Calu3 (cell line): ENCODE results near the gene SPATS2L. TPM values are rescaled to one million over a fixed set of nuclear protein-coding genes. Genes with fewer than 3 reads are reported as not detected.

Experiments used
- BruUV-seq: library from RNA; stranded (reverse); fragments of 400-500 nt; replicated peaks from 2 replicates; lab custom pipeline; 2021; lab: Mats Ljungman, UMichigan
- CTCF ChIA-PET: fragments of 300-600 bp; sonication (Branson Sonifier 250); formaldehyde crosslinking; loops from one replicate; lab custom pipeline; 2022; ENCODE audit warnings: antibody characterized with exemption; lab: Charles Lee
- DNase-seq: peaks from one replicate; pipeline ENCODE4 v3.0.0; 2022
- H3K27ac Mint-ChIP-seq: one replicate; pipeline ENCODE4 v1.8.0; 2022; ENCODE audit warnings: mixed read lengths; ENCODE audit not compliant: unreplicated experiment
- H3K27me3 Mint-ChIP-seq: one replicate; pipeline ENCODE4 v1.8.0; 2022; ENCODE audit warnings: mixed read lengths; ENCODE audit not compliant: unreplicated experiment
- H3K36me3 Mint-ChIP-seq: one replicate; pipeline ENCODE4 v1.8.0; 2022; ENCODE audit warnings: mild to moderate bottlenecking, moderate library complexity, mixed read lengths; ENCODE audit not compliant: insufficient read depth, unreplicated experiment
- H3K4me1 Mint-ChIP-seq: one replicate; pipeline ENCODE4 v1.8.0; 2022; ENCODE audit warnings: mild to moderate bottlenecking, low read depth, mixed read lengths; ENCODE audit not compliant: unreplicated experiment
- H3K4me3 Mint-ChIP-seq: one replicate; pipeline ENCODE4 v1.8.0; 2022; ENCODE audit warnings: mild to moderate bottlenecking, low read depth, moderate library complexity, mixed read lengths; ENCODE audit not compliant: unreplicated experiment
- H3K9me3 Mint-ChIP-seq: one replicate; pipeline ENCODE4 v1.8.0; 2022; ENCODE audit warnings: low read depth, mixed read lengths; ENCODE audit not compliant: unreplicated experiment
- CTCF ChIP-seq: fragments of 200-600 bp; IDR thresholded peaks from one replicate; pipeline ENCODE4 v1.8.0; 2022; ENCODE audit warnings: antibody characterized with exemption; ENCODE audit not compliant: unreplicated experiment
- intact Hi-C: fragments of 100-400 bp; cut with micrococcal nuclease; formaldehyde crosslinking; loops from one replicate; pipeline ENCODE4 v1.10.0; 2022; ENCODE audit not compliant: unreplicated experiment
- total RNA-seq: library from RNA; stranded (reverse); gene quantifications from 2 replicates; pipeline ENCODE4 v1.2.3, GENCODE V29; 2022

SPATS2L gene
- total RNA-seq, 1 experiment from 2014 or later, result 378 TPM

GRCh38 chr2:200305797-200306195 is 697 bp upstream of the SPATS2L start:
- Mint-ChIP-seq H3K4me3 (peak overlapping the region; percentile 83), H3K27me3 (no peaks in the 10 kb centered on the region), H3K27ac (peak overlapping the region; percentile 97), H3K4me1 (peaks cover 56% of the 10 kb centered on the region), H3K9me3 (no peaks in the 10 kb centered on the region), H3K36me3 (peaks cover 58% of the 10 kb centered on the region)
- CTCF ChIA-PET, result interaction anchor here (0.6 to 0.8 kb wide), 5 partner anchors 90 to 362 kb away, joined by 3 to 5 read pairs (median 3); no protein-coding TSS in a partner anchor
- intact Hi-C loops, result loop anchor here (5.0 kb wide), 1 partner anchor 177 kb away; no protein-coding TSS in a partner anchor
- DNase-seq, result peak; percentile 41
- BruUV-seq, result TSS peak; percentile 57
- no peak for TF ChIP-seq CTCF

GRCh38 chr2:200306931-200307723 is 634 bp downstream of the SPATS2L start:
- Mint-ChIP-seq H3K4me3 (peak overlapping the region; percentile 63), H3K36me3 (peaks cover 59% of the 10 kb centered on the region), H3K9me3 (no peaks in the 10 kb centered on the region), H3K27me3 (no peaks in the 10 kb centered on the region), H3K4me1 (peaks cover 56% of the 10 kb centered on the region), H3K27ac (peak overlapping the region; percentile 62)
- CTCF ChIA-PET, result interaction anchor here (0.7 kb wide), 1 partner anchor 25 kb away, joined by 3 read pairs; no protein-coding TSS in a partner anchor
- no peak for TF ChIP-seq CTCF
- no TSS peak for BruUV-seq
- intact Hi-C loops, result loop anchor here (5.0 kb wide), 1 partner anchor 175 kb away; no protein-coding TSS in a partner anchor
- peak; percentile 38 for DNase-seq

GRCh38 chr2:200307724-200308545 is 1.4 kb downstream of the SPATS2L start:
- CTCF ChIA-PET, result interaction anchor here (0.7 to 1.8 kb wide), 3 partner anchors 26 to 330 kb away, joined by 3 to 7 read pairs (median 3); no protein-coding TSS in a partner anchor
- peaks cover 48% of the 10 kb centered on the region for H3K4me1 Mint-ChIP-seq
- no peaks in the 10 kb centered on the region for H3K9me3 Mint-ChIP-seq
- TF ChIP-seq CTCF, result no peak
- no peaks in the 10 kb centered on the region for H3K27me3 Mint-ChIP-seq
- intact Hi-C loops, result loop anchor here (2.0 to 5.0 kb wide), 5 partner anchors 15 to 327 kb away; no protein-coding TSS in a partner anchor
- DNase-seq, result no peak
- peak overlapping the region; percentile 63 for H3K4me3 Mint-ChIP-seq
- BruUV-seq, result TSS peak; percentile 34
- peak overlapping the region; percentile 62 for H3K27ac Mint-ChIP-seq
- peaks cover 52% of the 10 kb centered on the region for H3K36me3 Mint-ChIP-seq

GRCh38 chr2:200308546-200309295 is 2.2 kb downstream of the SPATS2L start:
- CTCF ChIA-PET, result interaction anchor here (0.6 to 1.8 kb wide), 6 partner anchors 46 to 331 kb away, joined by 3 to 7 read pairs (median 3); no protein-coding TSS in a partner anchor
- intact Hi-C loops, result loop anchor here (2.0 to 5.0 kb wide), 5 partner anchors 14 to 328 kb away; no protein-coding TSS in a partner anchor
- H3K27ac Mint-ChIP-seq, result peak overlapping the region; percentile 62
- TF ChIP-seq CTCF, result no peak
- no peaks in the 10 kb centered on the region for H3K9me3 Mint-ChIP-seq
- peaks cover 46% of the 10 kb centered on the region for H3K4me1 Mint-ChIP-seq
- peak overlapping the region; percentile 63 for H3K4me3 Mint-ChIP-seq
- BruUV-seq, result no TSS peak
- DNase-seq, result no peak
- H3K27me3 Mint-ChIP-seq, result no peaks in the 10 kb centered on the region
- peaks cover 49% of the 10 kb centered on the region for H3K36me3 Mint-ChIP-seq
